Stimulated activated CD8-positive, alpha-beta memory T cell treated with anti-CD3 and anti-CD28 coated beads, Interleukin-2, amount 100 ng/mL, for 1 hour (primary cell): ENCODE results near the gene SRF.

Source experiments
- DNase-seq, 2 donors: peaks; one replicate each; pipeline ENCODE4 v3.0.0-alpha.2; 2020; ENCODE audit warnings: low read depth in 2 of 2

The SRF gene

GRCh38 chr6:43183441-43183840 lies 12.4 kb downstream of the SRF start:
- DNase-seq = no peak

GRCh38 chr6:43184268-43184985 lies 13.4 kb downstream of the SRF start:
- DNase-seq = no peak

- no peak for DNase-seq
Measured at GRCh38 chr6:43185391-43185985, 14.4 kb downstream of the SRF start.

GRCh38 chr6:43186019-43186418 lies 14.9 kb downstream of the SRF start:
- no peak for DNase-seq

GRCh38 chr6:43186706-43187105 lies 15.6 kb downstream of the SRF start:
- DNase-seq = no peak

GRCh38 chr6:43187821-43188220 lies 16.8 kb downstream of the SRF start:
- no peak for DNase-seq

GRCh38 chr6:43188426-43188825 lies 17.4 kb downstream of the SRF start:
- DNase-seq = no peak

GRCh38 chr6:43189776-43190304 lies 18.8 kb downstream of the SRF start:
- DNase-seq = no peak

- DNase-seq = no peak
Measured at GRCh38 chr6:43192911-43193310, 21.8 kb downstream of the SRF start.

GRCh38 chr6:43193929-43194328 lies 22.9 kb downstream of the SRF start:
- no peak for DNase-seq

GRCh38 chr6:43196337-43196736 lies 25.3 kb downstream of the SRF start:
- no peak for DNase-seq

GRCh38 chr6:43199912-43200311 lies 28.8 kb downstream of the SRF start:
- no peak for DNase-seq

GRCh38 chr6:43200541-43200940 lies 29.5 kb downstream of the SRF start:
- DNase-seq = no peak

- no peak for DNase-seq
Measured at GRCh38 chr6:43202451-43202850, 31.4 kb downstream of the SRF start.

- no peak for DNase-seq
Measured at GRCh38 chr6:43203029-43203717, 32.1 kb downstream of the SRF start.

- no peak for DNase-seq
Measured at GRCh38 chr6:43203718-43204095, 32.6 kb downstream of the SRF start.

- DNase-seq = no peak
Measured at GRCh38 chr6:43204271-43205105, 33.4 kb downstream of the SRF start.

GRCh38 chr6:43205849-43206248 lies 34.8 kb downstream of the SRF start:
- no peak for DNase-seq

GRCh38 chr6:43207286-43207685 lies 36.2 kb downstream of the SRF start:
- DNase-seq = no peak

- DNase-seq = no peak
Measured at GRCh38 chr6:43211955-43212354, 40.9 kb downstream of the SRF start.

- no peak for DNase-seq
Measured at GRCh38 chr6:43213431-43213830, 42.4 kb downstream of the SRF start.

GRCh38 chr6:43215066-43215465 lies 44.0 kb downstream of the SRF start:
- no peak for DNase-seq
